ENCODE measurements around the gene PCCA.
"Not testable (repeated sequence)": the region's sequence is repeated elsewhere in the genome, so short reads cannot be mapped to it uniquely, and the experiment has no call there.

The PCCA gene

GRCh38 chr13:100520936-100521850 is 432.3 kb downstream of the PCCA start:
- in situ Hi-C loops (cut with HindIII; ENCODE audit: low pct_ligation_motif_present, low sequenced_read_pairs): no loop called here
- no peak for DNase-seq
- peak; percentile 14 for TF ChIP-seq CTCF (IDR thresholded peaks at IDR 0.05; ENCODE audit: low read depth, low read length, missing control alignments)
- Histone ChIP-seq H3K36me3 (replicated peaks) (no peaks in the 10 kb centered on the region), H3K27me3 (replicated peaks) (no peaks in the 10 kb centered on the region), H3K27ac (no peak overlapping the region), H3K4me3 (ENCODE audit: low read depth, low read length) (peak overlapping the region; percentile 24)

- in situ Hi-C loops (cut with HindIII; ENCODE audit: low pct_ligation_motif_present, low sequenced_read_pairs): no loop called here
- Histone ChIP-seq H3K36me3 (replicated peaks) (no peaks in the 10 kb centered on the region), H3K4me3 (ENCODE audit: low read depth, low read length) (no peak overlapping the region), H3K27me3 (replicated peaks) (no peaks in the 10 kb centered on the region), H3K27ac (no peak overlapping the region)
- DNase-seq: no peak
- no peak for TF ChIP-seq CTCF (IDR thresholded peaks at IDR 0.05; ENCODE audit: low read depth, low read length, missing control alignments)
Observed at GRCh38 chr13:100521851-100522617, 433.1 kb downstream of the PCCA start.

- H3K27ac ChIP-seq: no peak overlapping the region
- no peak for DNase-seq
- no peak for TF ChIP-seq CTCF (IDR thresholded peaks at IDR 0.05; ENCODE audit: low read depth, low read length, missing control alignments)
- no peaks in the 10 kb centered on the region for H3K36me3 ChIP-seq (replicated peaks)
- no peaks in the 10 kb centered on the region for H3K27me3 ChIP-seq (replicated peaks)
- in situ Hi-C loops (cut with HindIII; ENCODE audit: low pct_ligation_motif_present, low sequenced_read_pairs): no loop called here
- no peak overlapping the region for H3K4me3 ChIP-seq (ENCODE audit: low read depth, low read length)
Observed at GRCh38 chr13:100522618-100523309, 433.9 kb downstream of the PCCA start.

GRCh38 chr13:100523411-100523810 is 434.5 kb downstream of the PCCA start:
- in situ Hi-C loops (cut with HindIII; ENCODE audit: low pct_ligation_motif_present, low sequenced_read_pairs): no loop called here
- H3K27me3 ChIP-seq (replicated peaks): no peaks in the 10 kb centered on the region
- TF ChIP-seq CTCF (IDR thresholded peaks at IDR 0.05; ENCODE audit: low read depth, low read length, missing control alignments): no peak
- DNase-seq: no peak
- no peaks in the 10 kb centered on the region for H3K36me3 ChIP-seq (replicated peaks)
- H3K4me3 ChIP-seq (ENCODE audit: low read depth, low read length): no peak overlapping the region
- H3K27ac ChIP-seq: no peak overlapping the region

GRCh38 chr13:100523981-100524386 is 435.1 kb downstream of the PCCA start:
- no peak for TF ChIP-seq CTCF (IDR thresholded peaks at IDR 0.05; ENCODE audit: low read depth, low read length, missing control alignments)
- Histone ChIP-seq H3K36me3 (replicated peaks) (no peaks in the 10 kb centered on the region), H3K27ac (no peak overlapping the region), H3K27me3 (replicated peaks) (no peaks in the 10 kb centered on the region), H3K4me3 (ENCODE audit: low read depth, low read length) (no peak overlapping the region)
- DNase-seq: no peak
- in situ Hi-C loops (cut with HindIII; ENCODE audit: low pct_ligation_motif_present, low sequenced_read_pairs): no loop called here

GRCh38 chr13:100524688-100525087 is 435.8 kb downstream of the PCCA start:
- H3K27me3 ChIP-seq (replicated peaks); H3K27ac ChIP-seq; DNase-seq; H3K4me3 ChIP-seq (ENCODE audit: low read depth, low read length); H3K36me3 ChIP-seq (replicated peaks); in situ Hi-C loops (cut with HindIII; ENCODE audit: low pct_ligation_motif_present, low sequenced_read_pairs): not testable (repeated sequence)

Data from brain microvascular endothelial cell (primary cell).